ENCODE data around the gene DDX39B.
A peak's percentile ranks its signal among the peaks of the same experiment; 100 is the strongest.

DDX39B gene

DNA sequence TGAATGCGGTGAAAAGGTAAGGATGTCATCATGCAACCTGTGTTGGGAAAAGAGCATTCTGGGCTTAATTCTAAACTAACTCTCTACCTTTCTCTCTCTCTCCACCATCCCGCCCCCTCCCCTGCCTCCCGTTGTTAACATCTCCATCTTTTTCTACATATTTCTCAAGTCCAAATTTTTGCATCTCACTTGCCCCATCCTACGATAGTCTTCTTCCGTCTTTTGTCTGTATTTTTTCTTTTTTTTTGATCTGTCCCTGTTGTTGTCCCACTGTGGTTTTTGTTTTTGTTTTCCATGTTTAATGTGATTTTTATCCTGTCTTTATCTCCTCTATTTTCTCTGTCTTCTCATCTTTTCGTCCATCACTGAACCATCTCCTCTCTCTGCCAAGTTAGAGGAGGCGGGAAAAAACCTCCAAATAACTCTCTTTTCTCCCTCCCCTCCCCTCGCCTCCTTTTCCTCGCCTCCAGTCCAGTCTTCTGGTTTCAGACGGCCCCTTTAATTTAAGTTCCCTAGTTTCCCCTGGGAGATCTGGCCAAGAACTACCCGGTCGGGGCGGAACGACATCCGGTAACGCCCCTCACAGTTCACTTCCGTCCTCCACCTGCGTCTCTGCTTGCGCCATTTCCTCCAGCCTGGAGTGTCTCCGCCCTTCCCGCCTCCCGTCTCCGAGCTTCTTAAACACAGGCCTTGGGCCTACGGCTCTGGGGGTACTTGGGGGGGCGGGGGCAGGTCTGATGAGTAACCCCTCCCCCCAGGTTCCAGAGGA, 5.3 kb upstream of the DDX39B start, which contains the start of gene NFKBIL1:
Gene NFKBIL1, plus strand, starts transcription at position 651 of the 769 bp plus-strand sequence. Its CDS starts 87 bp downstream, at position 738.
- peak; percentile 97 for DNase-seq

DNA sequence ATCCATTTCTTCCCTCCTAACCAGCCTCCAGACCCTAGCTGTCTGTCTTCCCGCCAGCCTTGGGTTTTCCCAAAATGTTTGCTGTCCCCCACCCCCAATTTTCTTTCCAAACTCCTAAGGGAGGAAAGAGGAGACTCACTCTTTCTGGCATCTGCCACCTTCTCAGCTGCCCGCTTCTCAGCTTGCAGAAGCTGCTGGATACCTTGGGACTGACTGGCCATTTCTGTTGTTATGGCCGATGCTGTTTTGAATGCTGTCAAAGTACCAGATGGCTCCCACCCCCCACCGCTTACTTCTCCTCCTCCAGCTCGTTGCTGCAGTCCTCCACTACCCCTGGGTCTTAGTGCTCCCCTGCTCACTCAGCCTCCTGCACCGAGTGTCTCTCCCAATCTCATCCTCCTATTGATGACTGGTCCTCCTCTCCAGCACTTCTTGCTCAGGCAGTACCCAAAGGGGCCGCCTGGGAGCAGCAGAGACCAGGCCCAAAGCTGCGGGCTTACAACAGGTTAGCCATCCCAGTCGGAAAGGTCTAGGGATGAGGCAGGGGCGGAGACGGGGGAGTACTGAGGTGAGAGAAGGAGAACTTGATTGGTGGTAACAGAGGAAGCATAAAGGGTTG, 4.6 kb upstream of the DDX39B start, which contains the start of gene ATP6V1G2:
Gene ATP6V1G2, minus strand, starts transcription at position 270 of the 619 bp plus-strand sequence. Its CDS starts 49 bp downstream, at position 221.
- peak; percentile 87 for DNase-seq

- DNase-seq: no peak
Measured at GRCh38 chr6:31545291-31545690, 3.5 kb upstream of the DDX39B start.

- no peak for DNase-seq
Measured at GRCh38 chr6:31544676-31545075, 2.9 kb upstream of the DDX39B start.

DNA sequence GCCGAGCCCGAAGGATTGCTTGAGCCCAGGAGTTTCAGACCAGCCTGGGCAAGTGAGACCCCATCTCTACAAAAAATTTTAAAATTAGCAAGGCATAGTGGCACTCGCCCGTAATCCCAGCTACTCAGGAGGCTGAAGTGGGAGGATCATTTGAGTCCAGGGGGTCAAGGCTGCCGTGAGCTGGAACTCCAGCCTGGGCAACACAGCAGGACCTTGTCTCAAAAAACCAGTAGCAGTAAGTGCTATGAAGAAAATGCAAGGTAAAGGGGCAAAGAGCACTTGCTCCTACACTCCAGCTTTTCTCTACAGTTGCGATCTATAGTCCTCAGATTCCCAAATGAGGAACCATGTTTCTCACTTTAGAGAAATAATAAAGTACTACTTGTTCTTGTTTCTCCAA, 1.8 kb upstream of the DDX39B start:
- no peak for DNase-seq

DNA sequence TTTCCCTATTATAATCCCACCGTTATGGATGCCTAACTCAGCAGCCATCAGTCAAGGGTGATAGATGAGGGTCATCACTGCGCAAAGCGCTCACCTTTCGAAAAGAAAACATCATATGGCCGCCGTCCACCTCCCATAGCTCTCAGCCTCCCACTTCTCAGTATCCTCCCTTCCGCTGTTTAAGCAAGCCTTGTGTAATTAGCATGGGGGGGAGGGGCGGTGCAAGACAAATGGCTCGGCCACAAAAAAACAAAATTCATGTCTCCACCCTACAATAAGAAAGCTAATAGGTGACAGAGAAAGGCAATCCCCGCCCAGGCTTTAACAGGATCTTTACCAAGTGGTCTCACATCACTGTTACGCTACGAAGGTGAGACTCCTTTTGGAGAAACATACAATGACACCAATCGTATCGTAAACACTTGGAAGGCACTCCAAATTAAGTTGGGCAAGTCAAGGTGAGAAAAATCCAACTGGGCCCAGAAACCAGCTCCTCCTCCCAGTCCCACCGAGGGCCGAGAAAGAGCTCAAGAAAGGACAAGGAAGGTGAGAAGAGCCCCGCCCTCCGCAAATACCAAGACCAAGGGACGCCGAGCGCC, 645 bp downstream of the DDX39B start:
- peak; percentile 72 for DNase-seq

DNA sequence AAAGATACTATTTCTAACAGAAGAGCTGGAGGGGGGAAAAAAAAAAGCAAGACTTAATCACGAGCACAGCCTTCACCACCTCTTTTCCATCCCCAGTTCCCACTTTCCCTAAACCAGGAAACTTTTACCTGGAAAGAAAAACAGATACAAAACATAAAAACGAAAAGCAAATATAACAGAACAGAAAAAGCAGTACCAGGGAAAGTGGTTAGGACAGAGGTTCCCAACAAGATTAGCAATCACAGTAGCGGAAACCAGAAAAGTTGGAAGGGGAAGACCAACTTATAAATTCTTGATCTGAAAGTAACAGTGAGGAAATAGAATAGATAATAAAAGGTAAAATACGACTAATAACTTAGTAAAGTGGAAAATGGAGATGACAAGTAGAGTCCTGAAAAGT, 1.2 kb downstream of the DDX39B start:
- DNase-seq: no peak

- DNase-seq: no peak
Measured at GRCh38 chr6:31538805-31539400, 2.9 kb downstream of the DDX39B start.

GRCh38 chr6:31535538-31536324, 6.1 kb downstream of the DDX39B start:
- no peak for DNase-seq

DNA sequence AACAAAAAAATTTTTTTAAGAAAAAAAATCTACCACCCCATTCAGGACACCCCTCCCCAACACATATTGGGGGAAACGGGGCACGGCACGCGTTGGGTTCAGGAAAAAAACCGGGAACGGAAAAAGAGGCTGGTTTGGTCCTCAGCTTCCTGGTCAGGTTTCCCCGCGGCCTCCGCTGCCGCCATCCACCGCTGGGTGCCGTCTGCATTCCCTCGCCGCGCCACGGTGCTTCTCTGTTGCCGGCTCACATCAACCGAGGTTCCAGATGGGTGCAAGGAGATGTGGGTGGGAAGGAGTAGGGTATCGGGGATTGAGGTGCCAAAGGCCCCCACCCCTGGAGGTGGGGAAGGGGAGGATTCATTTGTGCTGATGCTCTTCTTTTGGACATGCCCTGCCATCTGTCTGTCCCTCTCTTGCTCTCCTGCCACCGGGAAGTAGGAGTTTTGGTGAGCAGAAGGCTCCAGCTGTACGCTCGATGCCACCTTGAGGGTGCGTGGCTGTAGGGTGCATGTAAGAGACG, 7.2 kb downstream of the DDX39B start:
- no peak for DNase-seq

DNA sequence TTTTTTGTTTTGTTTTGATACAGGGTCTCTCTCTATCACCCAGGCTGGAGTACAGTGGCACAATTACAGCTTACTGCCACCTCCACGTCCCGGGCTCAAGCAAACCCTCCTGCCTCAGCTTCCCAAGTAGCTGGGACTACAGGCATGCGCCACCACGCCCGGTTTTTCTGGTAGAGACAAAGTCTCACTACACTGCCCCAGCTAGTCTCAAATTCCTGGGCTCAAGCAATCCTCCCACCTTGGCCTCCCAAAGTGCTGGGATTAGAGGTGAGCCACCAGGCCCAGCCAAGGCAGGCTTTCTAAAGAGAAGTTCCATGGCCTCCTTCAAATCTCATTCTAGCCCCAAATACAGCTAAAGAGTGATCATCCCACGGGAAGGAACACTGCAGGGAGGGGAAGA, 7.8 kb downstream of the DDX39B start:
- no peak for DNase-seq

DNA sequence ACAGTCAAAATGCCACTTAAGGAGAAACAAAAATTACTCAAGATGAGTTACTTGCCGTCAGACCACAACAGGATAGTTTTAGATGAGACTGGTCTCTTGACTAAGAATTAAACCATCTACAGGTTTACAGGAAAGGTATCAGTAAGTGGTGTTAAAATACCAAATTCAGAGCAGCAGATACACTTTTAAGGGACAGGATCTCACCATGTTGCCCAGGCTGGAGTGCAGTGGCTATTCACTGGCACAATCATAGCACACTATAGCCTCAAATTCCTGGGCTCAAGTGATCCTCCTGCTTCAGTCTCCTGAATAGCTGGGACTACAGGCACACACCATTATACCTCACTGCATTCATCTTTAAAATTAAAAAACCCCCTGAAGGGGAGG, 8.4 kb downstream of the DDX39B start:
- DNase-seq: no peak

GRCh38 chr6:31532644-31533454, 9.0 kb downstream of the DDX39B start:
- no peak for DNase-seq

DNA sequence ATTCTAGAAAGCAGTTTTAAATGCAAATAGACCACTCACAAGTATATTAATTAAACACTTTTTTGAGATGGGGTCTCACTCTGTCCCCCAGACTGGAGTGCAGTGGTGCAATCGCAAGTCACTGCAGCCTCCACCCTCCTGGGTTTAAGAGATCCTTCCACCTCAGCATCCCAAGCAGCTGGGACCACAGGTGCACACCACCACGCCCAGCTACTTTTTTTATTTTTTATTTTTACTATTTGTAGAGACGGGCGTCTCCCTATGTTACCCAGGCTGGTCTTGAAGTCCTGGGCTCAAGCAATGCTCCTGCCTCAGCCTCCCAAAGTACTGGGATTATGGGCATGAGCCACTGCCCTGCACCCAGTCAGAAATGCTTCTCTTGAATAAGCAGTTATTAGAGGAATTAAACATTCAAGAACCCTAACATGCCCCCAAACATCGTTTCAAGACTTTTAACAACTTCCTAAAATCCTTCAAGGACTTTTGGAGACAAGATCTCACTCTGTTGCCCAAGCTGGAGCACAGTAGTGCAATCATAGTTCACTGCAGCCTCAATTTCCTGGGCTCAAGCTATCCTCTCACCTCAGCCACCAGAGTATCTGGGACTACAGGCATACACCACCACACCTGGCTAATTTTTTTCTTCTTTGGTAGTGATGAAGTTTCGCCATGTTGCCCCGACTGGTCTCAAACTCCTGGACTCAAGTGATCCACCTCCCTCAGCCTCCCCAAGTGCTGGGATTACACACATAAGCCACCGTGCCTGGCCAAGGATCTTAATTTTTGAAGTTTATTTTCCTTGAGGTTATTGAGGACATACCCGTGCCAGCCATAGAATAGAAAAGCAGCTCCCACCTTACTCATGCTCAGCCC, 9.8 kb downstream of the DDX39B start:
- no peak for DNase-seq

DNA sequence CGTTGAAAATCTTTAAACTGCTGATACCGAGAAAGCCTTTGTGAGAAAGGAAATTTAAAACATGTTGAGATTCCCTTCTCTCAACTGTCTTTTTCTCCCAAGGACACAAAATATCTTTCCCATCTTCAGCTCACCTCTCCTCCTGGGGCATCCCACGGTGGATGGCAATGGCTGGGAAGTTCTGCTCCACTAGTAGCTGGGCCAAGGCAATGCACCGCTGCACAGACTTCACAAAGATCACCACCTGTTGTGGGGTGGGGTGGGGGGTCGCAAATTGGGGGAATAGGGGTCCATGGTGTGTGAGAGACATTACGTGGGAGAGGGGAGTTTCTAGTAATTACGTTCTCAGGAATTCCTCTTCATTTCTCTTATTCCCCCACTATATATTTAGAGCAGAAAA, 10.6 kb downstream of the DDX39B start:
- DNase-seq: no peak

DNA sequence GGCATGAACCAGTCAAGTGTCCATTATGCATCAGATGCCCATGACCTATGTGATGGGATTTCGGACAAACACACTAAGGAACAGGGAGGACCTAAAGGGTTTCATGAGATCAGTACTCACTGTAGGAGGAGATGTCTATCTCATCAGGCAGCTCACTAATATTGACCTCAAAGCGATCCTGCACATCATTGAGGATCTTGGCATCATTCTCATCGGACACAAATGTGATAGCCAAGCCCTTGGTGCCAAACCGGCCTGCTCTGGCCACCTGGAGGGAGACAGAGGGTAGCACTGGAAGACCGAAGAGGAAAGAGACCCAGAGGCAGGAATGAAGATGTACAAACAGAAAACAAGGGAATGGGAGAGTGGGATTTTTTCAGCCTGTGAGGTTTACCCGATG, 11.1 kb downstream of the DDX39B start:
- DNase-seq: no peak

GRCh38 chr6:31529329-31530150, 12.3 kb downstream of the DDX39B start:
- DNase-seq: no peak

DNA sequence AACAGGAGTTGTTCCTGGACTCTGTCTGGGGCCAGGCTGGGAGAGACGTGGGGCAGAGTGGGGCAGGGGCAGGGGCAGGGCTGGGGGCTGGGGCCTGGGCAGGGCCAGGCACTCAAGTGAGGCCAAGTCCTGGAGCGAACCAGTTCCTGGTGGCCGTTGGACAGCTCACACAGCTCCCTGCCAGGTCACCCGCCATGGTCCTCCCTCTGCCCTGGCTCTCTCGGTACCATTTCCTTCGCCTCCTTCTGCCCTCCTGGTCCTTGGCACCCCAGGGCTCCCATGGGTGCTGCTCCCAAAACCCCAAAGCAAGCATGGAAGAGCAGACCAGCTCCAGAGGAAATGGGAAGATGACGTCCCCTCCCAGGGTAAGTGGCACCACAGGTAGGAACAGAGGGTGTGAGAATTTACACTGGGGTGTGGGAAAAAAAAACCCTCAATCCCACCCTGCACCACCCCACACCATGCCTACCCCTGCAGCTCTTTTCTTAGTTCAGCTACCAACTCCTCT, 12.9 kb downstream of the DDX39B start, which contains the start of gene MCCD1:
Gene MCCD1, plus strand, starts transcription at position 142 of the 508 bp plus-strand sequence. Its CDS starts 53 bp downstream, at position 195.
- DNase-seq: no peak

DNA sequence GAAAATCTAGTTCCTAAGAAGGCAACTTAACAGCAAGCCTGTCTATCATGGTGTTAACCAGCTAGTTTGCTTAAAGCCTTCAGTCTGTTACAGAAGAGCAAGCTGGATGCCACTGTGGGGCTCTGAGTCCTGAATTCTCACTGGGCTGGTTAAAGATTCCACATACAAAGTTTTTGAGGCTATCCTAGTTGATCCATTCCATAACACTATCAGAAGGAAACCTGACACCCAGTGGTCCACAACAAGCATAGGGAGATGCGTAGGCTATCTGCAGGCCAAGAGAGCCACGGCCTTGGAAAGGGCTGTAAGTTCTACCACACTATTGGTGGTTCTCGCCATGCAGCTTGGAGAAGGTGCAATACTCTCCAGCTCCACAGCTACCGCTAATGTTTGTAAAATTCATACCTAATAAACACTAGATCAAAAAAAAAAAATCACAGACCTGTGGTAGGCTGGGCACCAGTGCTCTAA, 13.5 kb downstream of the DDX39B start:
- DNase-seq: no peak

Data from hematopoietic multipotent progenitor cell treated with erythropoietin and hydrocortisone succinate and interleukin-3 and kit ligand, for 8 days (in vitro differentiated cells).